Measurements from ENCODE around the gene PSKH1.

PSKH1 gene

GRCh38 chr16:67942510-67943255, 49.6 kb downstream of the PSKH1 start:
- DNase-seq: no peak

DNA sequence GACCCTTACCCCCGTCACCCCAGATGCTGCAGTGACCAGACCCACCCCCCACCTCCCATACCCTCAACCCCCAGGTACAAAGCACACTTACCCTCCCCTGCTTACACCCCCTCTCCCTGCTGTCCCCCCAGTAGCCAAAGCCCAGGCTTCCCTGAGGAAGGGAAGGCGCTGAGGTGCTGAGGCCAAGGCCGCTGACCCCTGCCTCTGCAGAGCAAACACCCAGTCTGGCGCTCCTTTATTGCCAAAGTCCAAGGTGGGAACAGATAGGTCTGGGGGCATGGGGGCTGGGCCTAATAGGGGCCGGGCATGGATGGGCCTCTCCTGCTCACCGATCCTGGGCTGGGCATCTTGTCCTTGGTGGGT, 50.2 kb downstream of the PSKH1 start:
- no peak for DNase-seq

DNA sequence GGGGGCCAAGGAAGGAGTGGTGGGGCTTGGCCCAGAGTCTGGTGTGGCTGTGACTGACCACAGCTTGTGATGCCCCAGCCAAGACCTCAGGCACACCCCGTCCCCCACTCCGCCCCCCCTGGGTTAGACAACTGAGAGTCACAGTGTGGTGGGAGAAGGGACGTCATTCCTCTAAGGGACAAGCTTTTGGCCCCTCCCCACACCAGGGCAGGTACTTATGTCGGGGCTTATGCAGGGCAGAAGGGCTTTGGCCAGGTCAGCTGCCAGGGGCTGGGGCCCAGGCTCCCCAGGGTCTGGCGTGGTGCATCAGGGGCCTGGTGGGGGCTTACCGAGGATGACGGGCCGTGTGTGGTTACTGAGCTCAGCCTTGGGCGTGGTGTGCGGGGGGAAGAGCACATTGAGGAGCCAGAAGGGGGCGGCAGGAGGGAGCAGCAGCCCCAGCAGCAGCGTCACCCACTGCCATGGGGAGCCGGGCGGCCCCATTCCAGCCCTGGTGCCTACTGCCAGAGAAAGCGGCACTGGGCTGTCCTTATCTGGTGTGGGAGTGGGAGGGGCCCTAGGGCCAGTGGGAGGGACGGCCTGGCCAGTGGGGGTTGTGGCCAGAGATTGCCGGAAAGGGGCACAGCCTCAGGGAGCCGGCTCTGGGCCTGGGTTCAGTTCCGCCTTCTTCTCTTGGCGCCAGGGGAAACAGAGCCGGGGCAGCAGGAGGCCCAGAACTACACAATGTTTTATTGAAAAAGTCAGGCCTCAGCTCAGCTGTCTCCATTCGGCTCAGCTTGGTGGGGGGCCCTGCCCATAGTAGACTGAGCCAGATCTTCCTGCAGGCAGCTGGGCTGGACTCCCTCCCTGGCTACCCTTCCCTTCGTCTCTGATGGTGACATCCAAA, 50.8 kb downstream of the PSKH1 start, which contains the start of gene LCAT:
Gene LCAT (minus strand): TSS at position 502 of the 886 bp plus-strand sequence. CDS start 19 bp downstream, at position 483.
- no peak for DNase-seq

DNA sequence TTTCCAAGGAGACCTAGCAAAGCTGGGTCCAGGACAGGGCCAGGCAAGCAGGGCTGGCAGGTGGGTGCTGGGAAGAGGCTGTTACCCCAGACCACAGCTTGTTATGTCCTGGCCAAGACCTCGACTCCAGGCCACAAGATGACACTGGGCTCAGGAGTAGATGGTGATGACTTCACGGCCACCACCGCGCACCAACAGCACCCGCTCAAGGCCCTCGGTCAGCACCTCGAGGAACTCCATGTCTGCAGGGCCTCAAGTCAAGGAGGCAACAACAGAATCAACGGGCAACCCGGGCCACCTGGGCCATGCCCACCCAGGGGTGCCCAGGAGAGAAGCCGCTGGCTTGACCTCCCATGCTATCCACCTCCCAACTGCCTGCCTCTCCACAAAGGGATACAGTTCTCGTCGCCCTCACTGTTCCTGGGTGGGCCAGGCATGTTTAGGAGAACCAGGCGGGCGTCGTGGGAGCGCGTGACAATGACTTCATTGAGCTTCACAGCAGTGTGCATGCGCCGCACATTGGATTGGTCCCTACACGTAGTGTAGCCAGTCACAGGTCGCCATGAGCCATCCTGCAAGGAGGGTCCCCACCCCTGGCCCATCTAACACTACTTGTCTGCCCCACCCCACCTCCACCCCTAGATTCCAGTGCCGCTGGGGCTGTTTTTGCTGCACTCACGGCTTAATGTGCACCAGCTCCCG, 51.8 kb downstream of the PSKH1 start:
- no peak for DNase-seq

GRCh38 chr16:67945392-67945933, 52.4 kb downstream of the PSKH1 start:
- no peak for DNase-seq

GRCh38 chr16:67946128-67946569, 53.1 kb downstream of the PSKH1 start:
- DNase-seq: no peak

DNA sequence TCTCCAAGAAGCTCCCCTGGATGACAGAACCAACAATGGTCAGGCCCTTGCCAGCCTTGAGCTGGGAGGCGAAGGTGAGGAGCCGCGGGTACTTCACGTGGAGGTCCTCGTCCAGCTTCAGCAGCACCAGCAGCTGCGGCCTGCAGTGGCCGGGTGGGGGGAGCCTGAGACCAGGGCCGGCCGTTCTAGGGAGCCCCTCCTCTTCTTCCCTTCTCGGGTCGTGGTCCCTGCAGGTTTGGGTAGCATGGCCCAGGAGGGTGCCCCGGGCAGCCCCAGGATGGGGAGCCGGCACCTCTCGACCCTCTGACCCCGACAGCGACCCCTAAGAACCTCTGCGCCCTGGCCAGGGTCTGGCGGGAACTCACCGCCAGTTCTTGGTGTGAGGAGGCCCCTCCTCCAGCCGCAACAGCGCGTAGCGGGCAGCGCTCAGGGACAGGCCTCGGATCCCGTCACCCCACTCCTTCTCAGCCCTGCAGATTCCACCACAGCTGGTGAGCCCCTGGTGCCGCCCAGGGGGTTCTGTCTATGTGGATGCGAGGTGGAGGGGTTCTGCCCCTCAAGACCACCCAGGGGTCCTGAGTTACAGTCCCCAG, 54.0 kb downstream of the PSKH1 start:
- DNase-seq: no peak

GRCh38 chr16:67948015-67948414, 55.0 kb downstream of the PSKH1 start:
- DNase-seq: no peak

DNA sequence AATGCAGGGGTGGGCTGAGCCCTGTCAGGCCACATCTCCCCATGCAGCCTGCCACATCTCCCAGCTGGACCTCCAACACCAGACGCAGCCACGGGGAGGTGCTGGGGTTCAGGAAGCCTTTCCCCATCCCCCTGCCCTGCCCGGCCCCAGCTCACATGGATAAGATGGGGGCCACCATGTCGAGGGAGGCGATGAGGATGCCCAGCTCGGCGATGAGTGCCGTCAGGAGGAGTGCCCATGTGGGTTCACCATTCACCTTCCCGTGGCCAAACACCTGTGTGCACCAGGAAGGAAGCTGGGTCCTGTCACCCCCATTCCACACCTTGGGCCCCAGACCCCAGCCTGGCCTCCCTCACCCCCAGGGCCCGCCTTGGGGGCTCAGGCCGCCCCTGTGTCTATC, 56.6 kb downstream of the PSKH1 start:
- DNase-seq: no peak

DNA sequence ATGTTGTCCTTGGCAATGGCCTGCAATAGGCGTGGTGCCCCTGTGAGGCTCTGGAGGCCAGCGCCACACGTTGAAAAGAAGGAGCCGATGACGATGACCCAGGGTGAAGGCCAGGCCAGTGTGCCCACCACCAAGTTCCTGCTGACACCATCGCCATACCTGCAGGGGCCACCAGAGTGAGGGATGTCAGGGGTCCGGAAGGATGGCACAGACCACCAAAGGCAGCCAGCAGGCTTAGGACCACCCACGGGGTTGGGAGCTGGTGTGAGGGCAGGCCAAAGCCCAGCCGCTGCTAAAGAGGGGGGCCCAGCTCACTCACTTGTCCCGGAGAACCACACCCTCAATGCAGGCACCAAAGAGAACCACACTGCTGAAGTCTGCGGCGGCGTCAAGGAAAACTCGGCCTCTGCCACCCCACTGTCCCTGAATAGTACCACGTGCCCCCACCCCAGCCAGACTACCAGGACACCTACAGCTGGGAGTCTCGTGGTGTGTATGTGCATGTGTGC, 57.3 kb downstream of the PSKH1 start:
- DNase-seq: no peak

GRCh38 chr16:67951485-67951884, 58.4 kb downstream of the PSKH1 start:
- DNase-seq: no peak

- DNase-seq: no peak
Measured at GRCh38 chr16:67953641-67954375, 60.8 kb downstream of the PSKH1 start.

- DNase-seq: no peak
Measured at GRCh38 chr16:67954421-67955196, 61.6 kb downstream of the PSKH1 start.

DNA sequence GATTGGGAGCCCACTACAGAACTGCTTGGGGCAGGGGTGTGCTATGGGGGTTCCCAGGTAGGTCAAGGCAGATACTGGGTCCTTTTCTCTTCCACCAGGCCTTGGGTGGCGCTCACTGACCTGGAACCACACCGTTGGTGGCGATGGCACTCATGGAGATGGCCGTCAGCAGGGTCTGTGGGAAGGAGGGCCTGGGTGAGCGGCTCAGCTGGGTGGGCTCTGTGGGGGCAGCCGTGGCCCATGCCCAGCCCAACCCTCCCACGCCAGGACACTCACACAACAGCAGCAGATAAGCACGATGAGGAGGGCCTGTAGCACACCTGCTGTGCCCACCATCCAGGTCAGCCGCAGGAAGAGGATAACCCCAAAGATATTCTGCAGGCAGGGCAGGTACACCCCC, 64.6 kb downstream of the PSKH1 start:
- DNase-seq: no peak

GRCh38 chr16:67959536-67960329, 66.7 kb downstream of the PSKH1 start:
- DNase-seq: no peak

DNA sequence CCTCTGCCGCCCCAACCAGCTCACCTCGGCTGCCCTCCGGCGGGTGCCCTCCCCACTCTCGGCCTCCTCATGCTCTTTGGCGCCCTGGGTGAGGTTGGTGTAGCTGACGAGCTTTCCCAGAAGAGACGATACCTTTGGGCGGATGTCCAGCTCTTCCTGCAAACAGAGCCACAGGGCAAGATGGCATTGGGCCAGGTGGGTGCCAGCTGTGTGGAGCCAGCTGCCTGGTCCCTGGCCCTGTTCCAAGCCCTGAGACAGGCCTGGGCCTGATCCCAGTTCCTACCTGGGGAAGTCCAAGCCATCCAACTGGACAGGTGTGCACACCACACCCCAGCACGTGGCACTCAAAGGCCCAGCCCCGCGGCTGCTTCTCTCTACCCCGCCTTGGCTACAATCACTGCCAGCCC, 68.5 kb downstream of the PSKH1 start:
- DNase-seq: no peak

DNA sequence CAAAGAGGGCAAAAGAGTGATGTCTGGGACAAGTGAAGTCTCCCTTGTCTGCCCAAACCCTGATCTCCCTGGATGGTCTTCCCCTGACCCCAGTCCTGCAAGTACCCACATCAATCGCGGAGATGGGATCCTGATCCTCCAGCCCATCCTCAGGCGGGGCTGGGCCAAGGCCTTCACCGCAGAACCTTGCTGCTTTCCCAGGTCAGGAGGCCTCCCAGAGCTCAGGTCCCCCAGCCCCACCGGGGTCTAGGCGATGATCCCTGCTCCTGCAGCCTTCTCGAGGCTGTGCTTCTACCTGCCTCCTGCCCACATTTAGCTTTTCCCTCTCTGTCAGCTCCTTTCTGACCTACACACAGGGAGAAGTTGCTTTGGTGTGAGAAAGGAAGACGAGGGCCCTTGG, 69.1 kb downstream of the PSKH1 start:
- no peak for DNase-seq

GRCh38 chr16:67963292-67963661, 70.2 kb downstream of the PSKH1 start:
- no peak for DNase-seq

- DNase-seq: no peak
Measured at GRCh38 chr16:67963662-67964321, 70.7 kb downstream of the PSKH1 start.
